Neural progenitor cell (in vitro differentiated cells): ENCODE results near the gene NEGR1. TPM values are rescaled to one million over a fixed set of nuclear protein-coding genes. Genes with fewer than 3 reads are reported as not detected.
A peak's percentile ranks its signal among the peaks of the same experiment; 100 is the strongest.

ENCODE experiments used
- DNase-seq: peaks from one replicate; pipeline ENCODE4 v3.0.0-alpha.2; 2016; ENCODE audit warnings: low spot score
- H2AFZ ChIP-seq: fragments of 200-600 bp; sonication (generic); replicated peaks from 2 replicates; pipeline ENCODE4 v1.6.1; 2016; ENCODE audit warnings: antibody characterized with exemption
- H3F3A ChIP-seq: fragments of 200-600 bp; sonication (generic); 2 replicates; pipeline ENCODE4 v1.6.1; 2016; ENCODE audit warnings: antibody characterized with exemption, low read depth
- H3K27ac ChIP-seq: fragments of 200-600 bp; sonication (generic); 2 replicates; pipeline ENCODE4 v1.5.1; 2016; ENCODE audit warnings: mild to moderate bottlenecking
- H3K27me3 ChIP-seq: fragments of 200-600 bp; sonication (generic); 2 replicates; pipeline ENCODE4 v1.6.1; 2016; ENCODE audit warnings: mild to moderate bottlenecking, moderate library complexity
- H3K36me3 ChIP-seq: fragments of 200-600 bp; sonication (generic); 2 replicates; pipeline ENCODE4 v1.5.1; 2016
- H3K4me1 ChIP-seq: fragments of 200-600 bp; sonication (generic); 2 replicates; pipeline ENCODE4 v1.6.1; 2016; ENCODE audit warnings: mixed run types
- H3K4me2 ChIP-seq: fragments of 200-600 bp; sonication (generic); 2 replicates; pipeline ENCODE4 v1.6.1; 2016
- H3K4me3 ChIP-seq: fragments of 200-600 bp; sonication (generic); 2 replicates; pipeline ENCODE4 v1.5.1; 2016
- H3K79me2 ChIP-seq: fragments of 200-600 bp; sonication (generic); 2 replicates; pipeline ENCODE4 v1.6.1; 2016; ENCODE audit warnings: low read depth
- H3K9ac ChIP-seq: fragments of 200-600 bp; sonication (generic); 2 replicates; pipeline ENCODE4 v1.6.1; 2016
- H3K9me3 ChIP-seq: fragments of 200-600 bp; sonication (generic); 2 replicates; pipeline ENCODE4 v1.5.1; 2016; ENCODE audit warnings: low read depth
- H4K20me1 ChIP-seq: fragments of 200-600 bp; sonication (generic); 2 replicates; pipeline ENCODE4 v1.6.1; 2016; ENCODE audit warnings: low read depth
- H3K27ac Mint-ChIP-seq: 3 replicates; pipeline ENCODE4 v1.8.0; 2021; ENCODE audit warnings: mixed read lengths
- H3K27me3 Mint-ChIP-seq: 2 replicates; pipeline ENCODE4 v1.8.0; 2022; ENCODE audit warnings: low read depth, mild to moderate bottlenecking, inconsistent platforms, moderate library complexity, mixed read lengths; ENCODE audit not compliant: insufficient read depth
- H3K36me3 Mint-ChIP-seq: 3 replicates; pipeline ENCODE4 v1.8.0; 2021; ENCODE audit warnings: mixed read lengths
- H3K4me1 Mint-ChIP-seq: 3 replicates; pipeline ENCODE4 v1.8.0; 2021; ENCODE audit warnings: mixed read lengths
- H3K4me3 Mint-ChIP-seq: 3 replicates; pipeline ENCODE4 v1.8.0; 2021; ENCODE audit warnings: mild to moderate bottlenecking, moderate library complexity, mixed read lengths
- H3K9me3 Mint-ChIP-seq: 3 replicates; pipeline ENCODE4 v1.8.0; 2020; ENCODE audit warnings: mixed read lengths
- EZH2 ChIP-seq: fragments of 200-600 bp; sonication (generic); IDR thresholded peaks from 2 replicates; pipeline ENCODE4 v1.6.1; 2017; ENCODE audit warnings: antibody characterized with exemption, mild to moderate bottlenecking, moderate library complexity
- EZH2phosphoT487 ChIP-seq: fragments of 200-600 bp; sonication (generic); IDR thresholded peaks from 2 replicates; pipeline ENCODE4 v1.6.1; 2017; ENCODE audit warnings: antibody characterized with exemption
- total RNA-seq: library from RNA; depleted of rRNA; stranded (reverse); fragments of >200 nt; gene quantifications from 2 replicates; pipeline ENCODE4 v1.2.3, GENCODE V29; 2015; ENCODE audit warnings: low replicate concordance
- TF ChIP-seq, protein P1 (sequence below): fragments of 200-600 bp; sonication (generic); IDR thresholded peaks from 2 replicates; pipeline ENCODE4 v1.5.1; 2017; ENCODE audit warnings: antibody characterized with exemption, mild to moderate bottlenecking

NEGR1 gene
- total RNA-seq, 1 donor from 2014 or later: 0.62 TPM

DNA sequence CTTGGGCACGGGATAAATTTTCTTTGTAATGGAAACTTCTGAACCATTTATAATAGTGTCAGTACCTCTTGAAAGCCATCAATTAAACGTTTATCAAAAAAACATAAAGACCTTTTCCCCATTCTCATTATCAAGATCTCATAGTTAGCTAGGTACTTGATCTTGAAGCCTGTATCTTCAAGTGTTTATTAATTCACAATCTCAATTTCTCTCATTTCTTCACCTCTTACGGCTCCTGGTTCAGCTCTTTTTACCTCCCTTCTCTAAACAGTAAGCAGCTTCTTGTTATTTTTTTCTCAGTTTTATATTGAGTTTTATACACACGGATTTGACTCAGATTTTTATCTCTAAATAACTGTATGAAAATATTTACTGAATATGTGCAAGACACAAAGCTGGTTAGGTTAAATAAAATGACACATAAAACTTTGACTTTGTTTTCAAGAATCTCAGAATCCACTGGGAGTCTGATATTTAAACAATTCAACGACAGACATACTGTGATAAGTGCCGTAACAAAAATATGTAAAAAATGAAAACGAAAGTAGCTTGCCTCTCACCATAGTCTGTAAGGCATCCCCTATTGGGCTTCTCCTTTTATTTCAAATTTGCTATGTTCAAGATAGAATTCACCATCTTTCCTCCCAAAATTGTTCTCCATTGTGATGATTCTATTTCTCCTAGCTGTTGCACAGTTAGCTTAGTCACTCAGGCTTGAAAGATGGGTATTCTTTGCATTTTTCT is 789.9 kb downstream of the NEGR1 start:
- Histone ChIP-seq H3F3A (no peaks in the 10 kb centered on the region), H3K27me3 (no peaks in the 10 kb centered on the region), H3K4me3 (no peak overlapping the region), H3K27ac (no peak overlapping the region), H3K4me1 (peaks cover 19% of the 10 kb centered on the region), H3K9ac (no peak overlapping the region), H2AFZ (no peak overlapping the region), H3K36me3 (no peaks in the 10 kb centered on the region), H3K9me3 (no peaks in the 10 kb centered on the region), H3K4me2 (no peak overlapping the region), H3K79me2 (no peaks in the 10 kb centered on the region), H4K20me1 (no peaks in the 10 kb centered on the region)
- H3K9me3 Mint-ChIP-seq: no peaks in the 10 kb centered on the region
- H3K4me1 Mint-ChIP-seq: no peaks in the 10 kb centered on the region
- H3K27ac Mint-ChIP-seq: no peak overlapping the region
- H3K27me3 Mint-ChIP-seq: peaks cover 2% of the 10 kb centered on the region
- no peak overlapping the region for H3K4me3 Mint-ChIP-seq
- H3K36me3 Mint-ChIP-seq: no peaks in the 10 kb centered on the region
- TF ChIP-seq EZH2: no peak
- TF ChIP-seq, protein P1, sequence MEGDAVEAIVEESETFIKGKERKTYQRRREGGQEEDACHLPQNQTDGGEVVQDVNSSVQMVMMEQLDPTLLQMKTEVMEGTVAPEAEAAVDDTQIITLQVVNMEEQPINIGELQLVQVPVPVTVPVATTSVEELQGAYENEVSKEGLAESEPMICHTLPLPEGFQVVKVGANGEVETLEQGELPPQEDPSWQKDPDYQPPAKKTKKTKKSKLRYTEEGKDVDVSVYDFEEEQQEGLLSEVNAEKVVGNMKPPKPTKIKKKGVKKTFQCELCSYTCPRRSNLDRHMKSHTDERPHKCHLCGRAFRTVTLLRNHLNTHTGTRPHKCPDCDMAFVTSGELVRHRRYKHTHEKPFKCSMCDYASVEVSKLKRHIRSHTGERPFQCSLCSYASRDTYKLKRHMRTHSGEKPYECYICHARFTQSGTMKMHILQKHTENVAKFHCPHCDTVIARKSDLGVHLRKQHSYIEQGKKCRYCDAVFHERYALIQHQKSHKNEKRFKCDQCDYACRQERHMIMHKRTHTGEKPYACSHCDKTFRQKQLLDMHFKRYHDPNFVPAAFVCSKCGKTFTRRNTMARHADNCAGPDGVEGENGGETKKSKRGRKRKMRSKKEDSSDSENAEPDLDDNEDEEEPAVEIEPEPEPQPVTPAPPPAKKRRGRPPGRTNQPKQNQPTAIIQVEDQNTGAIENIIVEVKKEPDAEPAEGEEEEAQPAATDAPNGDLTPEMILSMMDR: no peak
- no peak for TF ChIP-seq EZH2phosphoT487
- DNase-seq: no peak

GRCh38 chr1:71490432-71490831 is 791.9 kb downstream of the NEGR1 start:
- Histone ChIP-seq H3K36me3 (no peaks in the 10 kb centered on the region), H4K20me1 (no peaks in the 10 kb centered on the region), H3F3A (no peaks in the 10 kb centered on the region), H3K4me3 (no peak overlapping the region), H3K4me2 (no peak overlapping the region), H2AFZ (no peak overlapping the region), H3K27me3 (no peaks in the 10 kb centered on the region), H3K9ac (no peak overlapping the region), H3K79me2 (no peaks in the 10 kb centered on the region), H3K27ac (no peak overlapping the region), H3K4me1 (peaks cover 19% of the 10 kb centered on the region), H3K9me3 (no peaks in the 10 kb centered on the region)
- Mint-ChIP-seq H3K9me3 (no peaks in the 10 kb centered on the region), H3K4me3 (no peak overlapping the region), H3K27me3 (peaks cover 2% of the 10 kb centered on the region), H3K36me3 (no peaks in the 10 kb centered on the region), H3K4me1 (peaks cover 6% of the 10 kb centered on the region), H3K27ac (no peak overlapping the region)
- no peak for TF ChIP-seq EZH2phosphoT487
- TF ChIP-seq, protein P1: no peak
- TF ChIP-seq EZH2: no peak
- DNase-seq: no peak

DNA sequence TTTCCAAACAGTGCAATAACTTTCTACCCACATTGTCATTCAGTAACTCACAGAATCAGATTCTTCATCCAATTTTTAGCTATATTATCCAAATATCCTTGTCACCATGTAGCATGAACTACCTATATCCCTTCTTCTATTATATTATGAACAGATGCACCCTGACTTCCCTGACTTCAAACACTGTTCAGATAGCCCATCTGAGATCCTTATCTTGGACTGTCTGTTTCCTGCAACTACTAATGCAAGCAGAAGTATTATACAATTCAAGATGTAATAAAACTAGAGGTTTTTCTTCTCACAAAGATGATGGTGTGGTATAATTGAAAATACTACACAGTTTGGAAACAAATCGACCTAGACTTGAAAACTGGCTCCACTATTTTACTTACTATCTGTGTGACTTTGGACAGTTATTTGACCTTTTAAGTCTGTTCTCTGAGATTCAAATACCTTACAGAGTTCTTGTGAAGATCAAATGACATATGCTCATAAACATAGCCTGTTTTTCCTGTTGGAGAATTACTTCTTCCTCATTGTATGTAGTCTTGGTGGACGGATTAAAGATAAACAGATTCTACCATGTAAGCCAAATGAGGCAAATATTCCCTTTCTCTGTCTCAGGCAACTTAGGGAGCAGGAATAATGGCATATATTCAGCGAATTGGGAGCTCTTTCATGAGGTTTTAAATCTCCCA is 793.6 kb downstream of the NEGR1 start:
- Mint-ChIP-seq H3K36me3 (no peaks in the 10 kb centered on the region), H3K27me3 (peaks cover 2% of the 10 kb centered on the region), H3K4me1 (peaks cover 6% of the 10 kb centered on the region), H3K9me3 (no peaks in the 10 kb centered on the region), H3K4me3 (no peak overlapping the region), H3K27ac (no peak overlapping the region)
- H3K4me1 ChIP-seq: peaks cover 19% of the 10 kb centered on the region
- H3K4me3 ChIP-seq: no peak overlapping the region
- peak overlapping the region; percentile 6 for H3K27ac ChIP-seq
- no peak overlapping the region for H3K9ac ChIP-seq
- H3K4me2 ChIP-seq: peak overlapping the region; percentile 60
- H3K36me3 ChIP-seq: no peaks in the 10 kb centered on the region
- no peaks in the 10 kb centered on the region for H4K20me1 ChIP-seq
- TF ChIP-seq EZH2phosphoT487: no peak
- TF ChIP-seq, protein P1: no peak
- no peak for TF ChIP-seq EZH2
- H3K79me2 ChIP-seq: no peaks in the 10 kb centered on the region
- no peaks in the 10 kb centered on the region for H3K27me3 ChIP-seq
- H2AFZ ChIP-seq: peak overlapping the region; percentile 1
- H3F3A ChIP-seq: no peaks in the 10 kb centered on the region
- H3K9me3 ChIP-seq: no peaks in the 10 kb centered on the region
- DNase-seq: no peak
